NB4 (cell line): ENCODE measurements around the gene KIRREL3.

Experiments
- DNase-seq: peaks from one replicate; pipeline ENCODE4 v3.0.0; 2010; ENCODE audit warnings: low read depth
- H3K4me3 ChIP-seq: one replicate; pipeline ENCODE4 v1.5.1; 2011; ENCODE audit warnings: mild to moderate bottlenecking, low read depth, low read length, moderate library complexity
- CTCF ChIP-seq: IDR thresholded peaks from one replicate; pipeline ENCODE4 v1.5.1; 2012; ENCODE audit warnings: low read depth, low read length
- MAX ChIP-seq: IDR thresholded peaks from 2 replicates; pipeline ENCODE4 v1.6.1; 2011; ENCODE audit warnings: low read depth, low read length
- MYC ChIP-seq: IDR thresholded peaks from 2 replicates; pipeline ENCODE4 v1.6.1; 2011; ENCODE audit warnings: low read depth, low read length
- POLR2A ChIP-seq: IDR thresholded peaks from 2 replicates; pipeline ENCODE4 v1.6.1; 2011; ENCODE audit warnings: mild to moderate bottlenecking; ENCODE audit not compliant: insufficient read length; ENCODE audit errors: extremely low read depth

The KIRREL3 gene

GRCh38 chr11:126410649-126411048 is 589.9 kb downstream of the KIRREL3 start:
- TF ChIP-seq MYC (no peak), MAX (no peak), POLR2A (no peak), CTCF (no peak)
- DNase-seq = no peak
- H3K4me3 ChIP-seq = no peak overlapping the region

- TF ChIP-seq POLR2A (no peak), MYC (no peak)
- H3K4me3 ChIP-seq = no peak overlapping the region
- DNase-seq = no peak
These were observed 591.0 kb downstream of the KIRREL3 start for GRCh38 chr11:126409620-126409985.

GRCh38 chr11:126408901-126409619 is 591.5 kb downstream of the KIRREL3 start:
- no peak for DNase-seq
- TF ChIP-seq MYC (no peak), CTCF (no peak), MAX (no peak), POLR2A (no peak)
- no peak overlapping the region for H3K4me3 ChIP-seq

- no peak overlapping the region for H3K4me3 ChIP-seq
- TF ChIP-seq CTCF (no peak), MYC (no peak), MAX (no peak), POLR2A (no peak)
- no peak for DNase-seq
These were observed 592.1 kb downstream of the KIRREL3 start for GRCh38 chr11:126408496-126408895.

- no peak for TF ChIP-seq POLR2A
- no peak for TF ChIP-seq MAX
- no peak for TF ChIP-seq MYC
- TF ChIP-seq CTCF = no peak
- no peak for DNase-seq
- H3K4me3 ChIP-seq = no peak overlapping the region
These were observed 592.8 kb downstream of the KIRREL3 start for GRCh38 chr11:126407682-126408288.

- no peak for TF ChIP-seq MYC
- no peak for TF ChIP-seq MAX
- no peak for TF ChIP-seq CTCF
- no peak for TF ChIP-seq POLR2A
- DNase-seq = no peak
These were observed 593.5 kb downstream of the KIRREL3 start for GRCh38 chr11:126407101-126407521.

More at GRCh38 chr11:126407101-126407521, 593.5 kb downstream of the KIRREL3 start:
- no peak overlapping the region for H3K4me3 ChIP-seq
